ENCODE results near the gene BBS2.

GRCh38 chr16:56549744-56550385 lies 30.0 kb upstream of the BBS2 start:
- TF ChIP-seq CTCF (IDR thresholded peaks at IDR 0.05), result no peak
- no peak for TF ChIP-seq EZH2 (IDR thresholded peaks at IDR 0.05)
- TF ChIP-seq EZH2phosphoT487 (IDR thresholded peaks at IDR 0.05), result no peak

Measured in neural progenitor cell (in vitro differentiated cells).